Mesendoderm (in vitro differentiated cells): ENCODE results near the gene C6orf163.
A peak's percentile ranks its signal among the peaks of the same experiment; 100 is the strongest.

Source experiments
- DNase-seq: peaks from one replicate; pipeline ENCODE4 v3.0.0; 2013
- H2AK5ac ChIP-seq: 2 replicates; pipeline ENCODE4 v1.6.1; 2013; ENCODE audit warnings: low read length, inconsistent platforms
- H2BK120ac ChIP-seq: 2 replicates; pipeline ENCODE4 v1.6.1; 2013; ENCODE audit warnings: low read depth, mild to moderate bottlenecking, low read length, moderate library complexity, mixed read lengths
- H2BK15ac ChIP-seq: replicated peaks from 2 replicates; pipeline ENCODE4 v1.6.1; 2013; ENCODE audit warnings: low read depth, mild to moderate bottlenecking, moderate library complexity
- H2BK5ac ChIP-seq: 2 replicates; pipeline ENCODE4 v1.6.1; 2013; ENCODE audit warnings: low read length, inconsistent platforms
- H3K18ac ChIP-seq: 2 replicates; pipeline ENCODE4 v1.6.1; 2013; ENCODE audit warnings: mild to moderate bottlenecking, low read length, mixed read lengths
- H3K23ac ChIP-seq: one replicate; pipeline ENCODE4 v1.6.1; 2013; ENCODE audit warnings: low read length
- H3K27ac ChIP-seq: 2 replicates; pipeline ENCODE4 v1.5.1; 2013; ENCODE audit warnings: low read depth, mild to moderate bottlenecking, inconsistent platforms, low read length, moderate library complexity
- H3K27me3 ChIP-seq: 2 replicates; pipeline ENCODE4 v1.6.1; 2013; ENCODE audit warnings: low read length, control low read depth, mild to moderate bottlenecking, inconsistent platforms; ENCODE audit not compliant: insufficient read depth, poor library complexity
- H3K36me3 ChIP-seq: 2 replicates; pipeline ENCODE4 v1.6.1; 2013; ENCODE audit warnings: low read length, inconsistent platforms; ENCODE audit not compliant: control insufficient read depth, insufficient read depth
- H3K4ac ChIP-seq: one replicate; pipeline ENCODE4 v1.6.1; 2013; ENCODE audit warnings: low read depth, mild to moderate bottlenecking, low read length, moderate library complexity
- H3K4me1 ChIP-seq: 2 replicates; pipeline ENCODE4 v1.6.1; 2013; ENCODE audit warnings: low read depth, low read length, inconsistent platforms; ENCODE audit not compliant: control insufficient read depth
- H3K4me2 ChIP-seq: 2 replicates; pipeline ENCODE4 v1.6.1; 2013; ENCODE audit warnings: low read length
- H3K4me3 ChIP-seq: 2 replicates; pipeline ENCODE4 v1.5.1; 2013; ENCODE audit warnings: mild to moderate bottlenecking, low read length
- H3K56ac ChIP-seq: one replicate; pipeline ENCODE4 v1.6.1; 2013; ENCODE audit warnings: low read length
- H3K79me1 ChIP-seq: 2 replicates; pipeline ENCODE4 v1.6.1; 2013; ENCODE audit warnings: low read length, inconsistent platforms
- H3K79me2 ChIP-seq: 2 replicates; pipeline ENCODE4 v1.6.1; 2013; ENCODE audit warnings: mild to moderate bottlenecking, low read length; ENCODE audit not compliant: control insufficient read depth, insufficient read depth
- H3K9ac ChIP-seq: 2 replicates; pipeline ENCODE4 v1.6.1; 2013; ENCODE audit warnings: low read length, inconsistent platforms
- H4K5ac ChIP-seq: one replicate; pipeline ENCODE4 v1.6.1; 2013; ENCODE audit warnings: low read length
- H4K8ac ChIP-seq: one replicate; pipeline ENCODE4 v1.6.1; 2013; ENCODE audit warnings: low read depth, mild to moderate bottlenecking, control low read depth, low read length, moderate library complexity
- WGBS: extraction: QIAGEN DNeasy Blood & Tissue Kit; methylation state at CpG from one replicate; pipeline ENCODE4 v1.1.7; 2013; ENCODE audit warnings: low lambda C conversion rate, missing lambda C conversion rate; ENCODE audit not compliant: insufficient coverage; ENCODE audit errors: extremely low coverage; 5-methylcytosine and 5-hydroxymethylcytosine counted together

C6orf163 gene

GRCh38 chr6:87391334-87391733 lies 46.7 kb downstream of the C6orf163 start:
- peak; percentile 71 for DNase-seq
- Histone ChIP-seq H2BK120ac (no peak overlapping the region), H2BK5ac (no peak overlapping the region)

GRCh38 chr6:87393026-87393622 lies 48.5 kb downstream of the C6orf163 start:
- no peak overlapping the region for H3K4me3 ChIP-seq
- H3K27ac ChIP-seq = no peak overlapping the region
- peak; percentile 65 for DNase-seq
- no peak overlapping the region for H3K9ac ChIP-seq
- H3K56ac ChIP-seq = no peak overlapping the region
- H3K4me1 ChIP-seq = no peaks in the 10 kb centered on the region
- no peaks in the 10 kb centered on the region for H3K36me3 ChIP-seq
- H2BK5ac ChIP-seq = no peak overlapping the region
- H2BK15ac ChIP-seq = no peak overlapping the region
- no peak overlapping the region for H3K23ac ChIP-seq
- no peaks in the 10 kb centered on the region for H3K79me1 ChIP-seq
- no peaks in the 10 kb centered on the region for H3K79me2 ChIP-seq
- H3K18ac ChIP-seq = no peak overlapping the region
- H4K8ac ChIP-seq = no peak overlapping the region
- H2BK120ac ChIP-seq = no peak overlapping the region
- H3K27me3 ChIP-seq = no peaks in the 10 kb centered on the region
- no peak overlapping the region for H3K4me2 ChIP-seq
- H4K5ac ChIP-seq = no peak overlapping the region
- no peak overlapping the region for H2AK5ac ChIP-seq
- H3K4ac ChIP-seq = no peak overlapping the region
- WGBS = no CpG with 5 or more reads among the region's 2 CpGs

More at GRCh38 chr6:87391334-87391733, 46.7 kb downstream of the C6orf163 start:
- no peak overlapping the region for H3K4me2 ChIP-seq
- no peak overlapping the region for H2BK15ac ChIP-seq
- H3K4me3 ChIP-seq = no peak overlapping the region
- no peak overlapping the region for H2AK5ac ChIP-seq
- H3K4me1 ChIP-seq = no peaks in the 10 kb centered on the region
- no peaks in the 10 kb centered on the region for H3K27me3 ChIP-seq
- no peaks in the 10 kb centered on the region for H3K79me2 ChIP-seq
- no peak overlapping the region for H4K8ac ChIP-seq
- no peak overlapping the region for H3K27ac ChIP-seq
- H4K5ac ChIP-seq = no peak overlapping the region
- no peak overlapping the region for H3K9ac ChIP-seq
- H3K79me1 ChIP-seq = no peaks in the 10 kb centered on the region
- H3K4ac ChIP-seq = no peak overlapping the region
- no peak overlapping the region for H3K23ac ChIP-seq
- no peaks in the 10 kb centered on the region for H3K36me3 ChIP-seq
- no peak overlapping the region for H3K56ac ChIP-seq
- no CpG with 5 or more reads among the region's 3 CpGs for WGBS
- H3K18ac ChIP-seq = no peak overlapping the region

DNA sequence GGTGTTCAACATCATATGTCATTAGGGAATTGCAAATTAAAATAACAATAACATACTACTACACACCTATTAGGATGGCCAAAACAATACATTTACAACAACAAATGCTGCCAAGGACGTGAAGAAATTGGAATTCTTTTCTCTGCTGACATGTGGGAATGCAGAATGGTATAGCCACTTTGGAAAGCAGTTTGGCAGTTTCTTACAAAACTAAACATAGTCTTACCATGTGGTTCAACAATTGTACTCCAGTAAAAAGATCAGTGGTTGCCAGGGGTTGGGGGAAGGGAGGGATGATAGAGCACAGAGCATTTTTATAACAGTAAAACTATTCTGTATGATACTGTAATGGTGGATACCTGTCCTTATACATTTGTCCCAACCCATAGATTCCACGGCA lies 50.8 kb downstream of the C6orf163 start:
- Histone ChIP-seq H3K9ac (no peak overlapping the region), H4K5ac (no peak overlapping the region), H3K4me1 (no peaks in the 10 kb centered on the region), H3K79me2 (no peaks in the 10 kb centered on the region), H2BK5ac (no peak overlapping the region), H3K4me3 (no peak overlapping the region), H2BK120ac (no peak overlapping the region), H3K23ac (no peak overlapping the region), H3K56ac (no peak overlapping the region), H3K4me2 (no peak overlapping the region), H3K4ac (no peak overlapping the region), H3K27me3 (no peaks in the 10 kb centered on the region), H3K27ac (no peak overlapping the region), H2AK5ac (no peak overlapping the region), H2BK15ac (no peak overlapping the region), H3K18ac (no peak overlapping the region), H4K8ac (no peak overlapping the region), H3K36me3 (no peaks in the 10 kb centered on the region), H3K79me1 (no peaks in the 10 kb centered on the region)
- DNase-seq = no peak
- no CpG with 5 or more reads among the region's 2 CpGs for WGBS

- no CpG with 5 or more reads among the region's 10 CpGs for WGBS
- H4K5ac ChIP-seq = no peak overlapping the region
- no peak overlapping the region for H2AK5ac ChIP-seq
- no peak overlapping the region for H3K4me3 ChIP-seq
- H3K36me3 ChIP-seq = no peaks in the 10 kb centered on the region
- H2BK5ac ChIP-seq = no peak overlapping the region
- no peaks in the 10 kb centered on the region for H3K79me2 ChIP-seq
- no peak overlapping the region for H3K27ac ChIP-seq
- H4K8ac ChIP-seq = no peak overlapping the region
- no peaks in the 10 kb centered on the region for H3K27me3 ChIP-seq
- no peaks in the 10 kb centered on the region for H3K79me1 ChIP-seq
- no peak for DNase-seq
- H3K4me2 ChIP-seq = no peak overlapping the region
- H3K9ac ChIP-seq = no peak overlapping the region
- H3K18ac ChIP-seq = no peak overlapping the region
- H3K4ac ChIP-seq = no peak overlapping the region
- no peak overlapping the region for H2BK120ac ChIP-seq
- H3K56ac ChIP-seq = no peak overlapping the region
- no peak overlapping the region for H2BK15ac ChIP-seq
- no peak overlapping the region for H3K23ac ChIP-seq
- H3K4me1 ChIP-seq = no peaks in the 10 kb centered on the region
Observed at GRCh38 chr6:87396595-87397392, 52.2 kb downstream of the C6orf163 start.

DNA sequence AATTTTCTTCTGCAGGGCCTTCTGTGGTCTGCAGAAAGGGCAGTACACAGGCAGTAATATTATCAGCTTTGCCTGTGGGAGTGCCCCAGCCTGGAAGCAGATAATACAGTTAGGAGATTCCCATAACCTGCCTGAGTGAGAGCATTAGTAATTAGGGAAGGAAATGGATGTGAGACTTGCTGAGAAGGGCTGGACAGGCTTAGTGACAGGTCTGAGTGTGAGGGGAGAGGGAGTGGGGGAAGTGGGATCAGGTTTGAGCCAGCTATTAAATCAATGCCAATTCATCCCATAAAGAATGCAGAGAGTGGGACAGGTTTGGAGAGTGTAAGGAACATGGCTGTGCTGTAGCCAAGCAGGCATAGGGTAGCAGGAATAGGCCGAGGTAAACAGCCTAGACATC lies 53.0 kb downstream of the C6orf163 start:
- Histone ChIP-seq H3K18ac (no peak overlapping the region), H3K23ac (no peak overlapping the region), H3K79me1 (no peaks in the 10 kb centered on the region), H4K5ac (no peak overlapping the region), H3K56ac (no peak overlapping the region), H3K27ac (no peak overlapping the region), H2BK120ac (no peak overlapping the region), H3K79me2 (no peaks in the 10 kb centered on the region), H3K4ac (no peak overlapping the region), H2AK5ac (no peak overlapping the region), H2BK5ac (no peak overlapping the region), H3K4me2 (no peak overlapping the region), H3K9ac (no peak overlapping the region), H3K27me3 (no peaks in the 10 kb centered on the region), H3K4me1 (no peaks in the 10 kb centered on the region), H3K4me3 (no peak overlapping the region), H2BK15ac (no peak overlapping the region), H4K8ac (no peak overlapping the region), H3K36me3 (no peaks in the 10 kb centered on the region)
- WGBS = no CpG with 5 or more reads among the region's 1 CpG
- DNase-seq = no peak
